ENCODE results near the gene MAGI2. TPM values are rescaled to one million over a fixed set of nuclear protein-coding genes. Genes with fewer than 3 reads are reported as not detected.

The MAGI2 gene
- total and polyA plus RNA-seq, 2 donors (not counting 3 experiments of a cell fraction or from before 2014, with no cell fraction given), result 0.28 to 6.0 TPM

GRCh38 chr7:79471283-79471682 is 17.8 kb upstream of the MAGI2 start:
- FAIRE-seq (no peak), DNase-seq (ENCODE audit: low read depth, low spot score) (peak; percentile 20)
- Histone ChIP-seq H2AFZ (ENCODE audit: low read depth, low read length) (no peak overlapping the region), H4K20me1 (replicated peaks; ENCODE audit: control insufficient read depth, extremely low read depth, insufficient read depth, low read length) (no peaks in the 10 kb centered on the region), H3K36me3 (ENCODE audit: control insufficient read depth in 2 of 2, extremely low read depth in 1 of 2, insufficient read depth in 2 of 2, low read length in 2 of 2) (no peaks in the 10 kb centered on the region), H3K27ac (ENCODE audit: insufficient read depth, low read depth, low read length) (no peak overlapping the region), H3K9me3 (replicated peaks; ENCODE audit: control insufficient read depth, insufficient read depth, low read length) (no peaks in the 10 kb centered on the region), H3K79me2 (ENCODE audit: control insufficient read depth, insufficient read depth, low read length) (no peaks in the 10 kb centered on the region), H3K9ac (replicated peaks; ENCODE audit: extremely low read depth, insufficient read depth, low read length) (no peak overlapping the region), H3K4me1 (ENCODE audit: control insufficient read depth, extremely low read depth, insufficient read depth, low read length) (no peaks in the 10 kb centered on the region), H3K9me1 (replicated peaks; ENCODE audit: control insufficient read depth, extremely low read depth, insufficient read depth, low read length) (no peaks in the 10 kb centered on the region), H3K27me3 (ENCODE audit: control insufficient read depth in 2 of 2, insufficient read depth in 2 of 2, low read length in 2 of 2) (no peaks in the 10 kb centered on the region), H3K4me3 (replicated peaks in 1 of 3; ENCODE audit: insufficient read depth in 1 of 3, low read depth in 1 of 3, low read length in 3 of 3) (no peak overlapping the region), H3K4me2 (ENCODE audit: insufficient read depth, low read length) (no peak overlapping the region)
- intact Hi-C loops (cut with micrococcal nuclease) (no loop called here), dilution Hi-C loops (cut with MboI; ENCODE audit: extremely low pct_ligation_motif_present, low sequenced_read_pairs) (no loop called here)
- POLR2A ChIA-PET, result interaction anchor here (1.0 kb wide), 1 partner anchor 18 kb away, joined by 3 read pairs; the partner anchor contains the start of gene MAGI2
- CTCF ChIA-PET, result interaction anchor here (0.9 to 1.8 kb wide), 2 partner anchors 12 to 576 kb away, joined by 3 read pairs; no protein-coding TSS in a partner anchor
- no TSS peak for BruUV-seq (replicated peaks)
- TF ChIP-seq FOS (IDR thresholded peaks at IDR 0.05; ENCODE audit: borderline replicate concordance, insufficient read depth, low read length) (no peak), MAX (IDR thresholded peaks at IDR 0.05; ENCODE audit: insufficient read depth, insufficient read length) (no peak), EZH2 (IDR thresholded peaks at IDR 0.05; ENCODE audit: borderline replicate concordance, low read depth, low read length, severe bottlenecking) (no peak), POLR2AphosphoS5 (IDR thresholded peaks at IDR 0.05; ENCODE audit: insufficient read depth, low read depth, low read length) (no peak), GATA2 (IDR thresholded peaks at IDR 0.05; ENCODE audit: insufficient read depth, insufficient read length, low read depth, low read length) (peak; percentile 18), CTCF (IDR thresholded peaks at IDR 0.05; ENCODE audit: extremely low read depth in 1 of 2, insufficient read depth in 1 of 2, low read depth in 1 of 2, low read length in 2 of 2) (no peak), MYC (IDR thresholded peaks at IDR 0.05; ENCODE audit: low read depth, low read length) (no peak)
